Gastroesophageal sphincter (tissue), 3 donors: ENCODE results near the gene TMEM266.

Experiments
- EP300 ChIP-seq: sonication (generic); formaldehyde crosslinking; IDR thresholded peaks from one replicate; pipeline ENCODE4 v1.6.1; 2017; ENCODE audit warnings: antibody characterized with exemption, mild to moderate bottlenecking
- POLR2A ChIP-seq, 2 donors: fragments of 450-650 bp; IDR thresholded peaks; one replicate each; pipeline ENCODE4 v1.6.1; 2017; ENCODE audit warnings: antibody characterized with exemption in 2 of 2, mild to moderate bottlenecking in 2 of 2, moderate library complexity in 1 of 2
- POLR2AphosphoS5 ChIP-seq: sonication (generic); formaldehyde crosslinking; IDR thresholded peaks from one replicate; pipeline ENCODE4 v1.6.1; 2017; ENCODE audit warnings: antibody characterized with exemption
- TF ChIP-seq, protein P1 (sequence below), 4 experiments: fragments of 200-600 bp in 2 of 4; fragments of 450-650 bp in 2 of 4; sonication (generic) in 1 of 4; IDR thresholded peaks; one replicate each; pipeline ENCODE4 v1.5.1; 2017 to 2019; ENCODE audit warnings: antibody characterized with exemption in 4 of 4, mild to moderate bottlenecking in 2 of 4, moderate library complexity in 2 of 4

DNA sequence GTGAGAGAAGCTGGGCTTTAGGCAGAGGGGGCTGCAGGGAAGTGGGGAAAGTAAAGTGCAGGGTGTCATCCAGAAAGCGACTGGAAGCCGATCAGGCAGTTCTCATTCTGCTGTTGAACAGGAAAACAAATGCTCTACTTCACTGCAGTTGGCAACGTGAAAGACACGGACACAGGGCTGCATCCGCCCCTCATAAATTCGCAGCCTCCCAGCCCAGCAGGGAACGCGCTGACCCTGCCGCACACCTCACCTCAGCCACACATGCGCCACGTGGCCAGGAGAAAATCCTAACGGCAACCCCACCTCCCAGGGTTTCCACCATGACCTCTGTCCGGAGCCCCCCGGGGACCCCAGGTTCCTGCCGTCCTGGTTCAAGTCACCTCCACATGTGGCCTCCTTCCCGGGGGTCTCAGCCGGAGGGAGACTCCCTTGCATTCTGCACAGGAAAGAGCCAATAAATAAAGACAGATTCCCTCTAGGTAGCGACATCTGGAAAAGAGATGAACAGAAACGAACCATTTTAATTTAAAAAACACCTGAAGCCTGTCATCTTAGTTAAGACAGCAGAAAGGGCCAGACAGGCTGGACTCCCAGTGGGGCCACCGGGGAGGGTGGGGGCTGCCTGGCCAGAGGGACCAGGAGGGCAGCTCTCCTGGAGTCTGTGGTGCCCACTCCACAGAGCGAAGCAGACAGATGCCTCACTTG, 118.7 kb downstream of the TMEM266 start:
- TF ChIP-seq, protein P1, sequence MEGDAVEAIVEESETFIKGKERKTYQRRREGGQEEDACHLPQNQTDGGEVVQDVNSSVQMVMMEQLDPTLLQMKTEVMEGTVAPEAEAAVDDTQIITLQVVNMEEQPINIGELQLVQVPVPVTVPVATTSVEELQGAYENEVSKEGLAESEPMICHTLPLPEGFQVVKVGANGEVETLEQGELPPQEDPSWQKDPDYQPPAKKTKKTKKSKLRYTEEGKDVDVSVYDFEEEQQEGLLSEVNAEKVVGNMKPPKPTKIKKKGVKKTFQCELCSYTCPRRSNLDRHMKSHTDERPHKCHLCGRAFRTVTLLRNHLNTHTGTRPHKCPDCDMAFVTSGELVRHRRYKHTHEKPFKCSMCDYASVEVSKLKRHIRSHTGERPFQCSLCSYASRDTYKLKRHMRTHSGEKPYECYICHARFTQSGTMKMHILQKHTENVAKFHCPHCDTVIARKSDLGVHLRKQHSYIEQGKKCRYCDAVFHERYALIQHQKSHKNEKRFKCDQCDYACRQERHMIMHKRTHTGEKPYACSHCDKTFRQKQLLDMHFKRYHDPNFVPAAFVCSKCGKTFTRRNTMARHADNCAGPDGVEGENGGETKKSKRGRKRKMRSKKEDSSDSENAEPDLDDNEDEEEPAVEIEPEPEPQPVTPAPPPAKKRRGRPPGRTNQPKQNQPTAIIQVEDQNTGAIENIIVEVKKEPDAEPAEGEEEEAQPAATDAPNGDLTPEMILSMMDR (IDR thresholded peaks at IDR 0.05), result no peak
- TF ChIP-seq POLR2A (IDR thresholded peaks at IDR 0.05), result no peak
- no peak for TF ChIP-seq EP300
- no peak for TF ChIP-seq POLR2AphosphoS5
